Muscle of arm (tissue), 12 donors: ENCODE measurements around the gene CHST12. TPM values are rescaled to one million over a fixed set of nuclear protein-coding genes. Genes with fewer than 3 reads are reported as not detected.

Experiments
- DNase-seq: peaks from one replicate; pipeline ENCODE4 v3.0.0-alpha.2; 2013
- polyA plus RNA-seq, 12 donors: library from polyadenylated mRNA; unstranded; fragments of 120-200 nt; gene quantifications; one replicate each; pipeline ENCODE4 v1.2.1, GENCODE V29; 2013; ENCODE audit not compliant: insufficient read length in 12 of 12

Gene CHST12
- polyA plus RNA-seq, 12 donors: 6.6 to 15.7 (median 7.8) TPM; not detected in 2

DNA sequence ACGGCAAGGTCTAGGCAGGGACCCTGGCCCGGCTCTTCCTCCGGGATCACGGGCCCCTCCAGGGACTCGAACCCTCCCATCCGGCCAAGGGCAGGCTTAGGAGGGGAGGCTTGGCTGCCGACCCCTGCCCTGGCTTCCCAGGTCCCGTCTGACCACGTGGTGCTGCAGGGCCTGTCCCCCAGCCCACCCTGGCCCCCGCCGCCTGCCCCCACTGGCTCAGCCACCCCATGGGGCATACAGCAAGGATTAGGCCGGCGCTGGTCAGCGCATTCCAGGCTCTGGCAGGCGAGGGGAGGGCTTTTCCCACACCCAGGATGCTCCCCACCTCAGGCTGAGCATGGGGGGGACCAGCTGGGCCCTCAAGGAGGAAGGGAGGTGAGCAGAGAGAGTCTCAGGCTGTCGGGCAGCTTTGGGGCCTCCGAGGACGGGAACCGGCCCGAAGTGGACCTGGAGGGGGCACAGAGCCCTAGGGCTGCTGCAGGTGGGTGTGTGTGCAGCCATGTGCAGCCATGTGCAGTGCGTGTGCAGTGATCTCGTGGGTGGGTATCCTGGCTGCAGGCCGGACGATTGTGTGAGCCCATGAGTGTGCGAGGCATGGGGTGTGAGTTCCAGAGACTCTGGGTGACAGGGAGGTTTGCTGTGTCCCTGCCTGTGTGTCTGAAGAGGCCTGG lies 73.5 kb downstream of the CHST12 start:
- no peak for DNase-seq

DNA sequence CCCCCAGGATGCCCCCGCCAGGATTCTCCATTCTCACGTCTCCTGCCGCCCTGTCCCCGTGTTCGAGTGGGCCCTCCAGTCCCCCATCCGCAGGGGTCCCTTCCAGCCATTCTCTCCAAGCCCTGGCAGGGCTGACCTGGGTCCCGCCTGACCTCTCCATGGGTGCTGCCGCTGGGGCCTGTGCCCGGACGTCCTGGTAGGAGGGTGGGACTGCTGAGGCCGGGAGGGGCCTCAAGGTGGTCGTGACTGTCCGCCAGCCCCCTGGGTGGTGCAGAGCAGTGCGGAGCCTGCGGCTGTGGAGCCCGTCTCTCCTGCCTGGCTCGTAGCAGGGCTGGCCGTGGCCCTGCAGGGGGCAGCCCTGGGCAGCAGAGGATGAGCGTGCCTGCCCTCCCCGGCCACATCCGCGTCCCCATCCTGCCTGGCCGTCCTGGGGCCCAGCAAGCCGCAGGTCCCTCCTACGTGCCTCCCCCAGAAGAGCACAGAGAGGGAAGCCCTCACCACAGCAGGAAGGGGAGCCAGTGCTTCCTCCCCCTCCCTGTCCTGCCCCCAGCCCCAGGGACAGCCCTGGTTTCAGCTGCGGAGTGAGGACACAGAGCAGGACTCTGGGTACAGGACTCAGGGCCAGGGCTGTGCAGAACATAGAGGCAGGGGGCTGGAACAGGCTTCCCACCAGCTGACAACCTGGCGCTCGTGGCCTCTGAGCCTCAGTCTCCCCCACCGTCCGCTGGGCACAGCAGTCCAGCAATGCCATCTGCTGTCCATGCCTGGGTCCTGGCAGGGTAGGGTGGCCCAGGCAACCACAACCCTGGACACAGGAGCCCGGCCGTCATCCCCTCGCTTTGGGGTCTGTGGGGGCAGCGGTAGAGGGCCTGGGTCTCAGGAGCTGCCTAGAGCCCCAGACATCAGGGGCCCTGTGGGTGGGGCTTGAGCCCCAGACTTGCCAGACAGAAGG lies 74.3 kb downstream of the CHST12 start:
- no peak for DNase-seq

DNA sequence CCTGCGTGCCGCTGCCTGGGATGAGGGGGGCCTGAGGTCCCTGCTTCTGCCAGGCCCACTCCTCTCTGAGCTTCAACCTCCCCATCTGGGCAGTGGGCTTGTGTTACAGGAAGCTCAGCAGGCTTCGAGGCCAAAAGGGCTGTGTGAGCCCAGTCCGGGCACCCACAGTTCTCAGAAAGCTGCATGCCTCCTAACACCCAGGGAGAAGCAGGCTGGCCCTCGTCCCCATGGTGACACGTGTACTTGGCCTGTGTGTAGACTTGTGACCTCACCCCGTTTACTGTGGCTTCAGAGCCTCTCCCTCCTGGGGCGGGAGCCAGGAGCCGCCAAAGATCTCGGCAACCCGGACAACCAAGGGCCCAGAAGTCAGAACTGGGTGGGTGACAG lies 75.0 kb downstream of the CHST12 start:
- no peak for DNase-seq

DNA sequence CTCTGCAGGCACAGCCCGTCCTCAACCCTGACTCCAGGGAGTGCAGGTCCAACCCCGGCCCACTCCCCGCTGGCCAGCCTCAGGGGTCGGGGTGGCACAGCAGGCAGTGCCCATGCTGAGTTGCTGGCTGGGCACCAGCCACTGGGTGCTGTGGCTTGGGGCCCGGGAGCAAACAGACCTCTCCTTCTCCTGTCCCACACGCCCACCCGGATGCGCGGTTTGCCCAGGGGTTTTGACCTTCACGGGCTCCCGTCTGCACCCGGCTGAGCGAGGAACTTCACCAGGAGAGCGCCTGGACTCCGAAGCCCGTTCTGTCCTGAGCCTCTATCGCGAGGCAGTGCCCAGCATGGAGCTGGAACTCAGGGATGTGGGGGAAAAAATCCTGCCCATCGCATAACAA lies 75.4 kb downstream of the CHST12 start:
- no peak for DNase-seq

DNA sequence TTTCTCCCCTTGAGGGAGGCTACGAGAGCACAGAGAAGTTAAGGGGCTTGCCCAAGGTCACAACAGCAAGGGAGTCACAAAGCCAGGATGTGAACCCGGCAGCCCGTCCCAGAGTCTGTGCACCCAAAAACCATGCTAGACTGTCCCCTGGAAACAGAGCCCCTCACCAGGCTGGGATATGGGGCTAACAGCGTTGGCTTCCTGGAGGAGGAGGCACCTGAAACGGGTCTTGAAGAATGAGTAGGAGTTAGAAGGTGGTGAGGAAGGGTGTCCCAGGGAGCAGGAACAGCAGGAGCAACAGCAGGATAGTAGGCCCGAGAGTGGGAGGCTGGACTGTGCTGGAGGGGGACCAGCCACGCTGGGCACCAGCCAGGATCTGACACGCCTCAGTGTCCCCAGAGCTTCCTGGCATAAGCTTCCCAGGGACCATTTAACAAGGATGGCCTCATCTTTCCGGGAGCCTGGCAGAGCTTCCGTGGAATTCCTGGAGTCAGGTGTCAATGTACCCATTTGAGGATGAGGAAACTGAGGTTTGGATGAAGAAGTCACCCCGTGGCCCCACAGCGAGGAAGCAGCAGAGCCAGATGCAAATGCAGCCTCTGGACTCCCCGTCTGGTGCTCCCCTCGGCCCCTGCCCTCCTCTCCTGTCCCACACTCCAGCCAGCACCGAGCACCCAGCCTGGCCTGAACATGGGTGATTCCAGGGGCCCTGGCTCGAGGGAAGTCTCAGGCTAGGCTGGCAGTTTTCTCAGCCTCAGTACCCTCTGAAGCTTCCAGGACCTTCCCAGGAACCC lies 76.1 kb downstream of the CHST12 start:
- no peak for DNase-seq

DNA sequence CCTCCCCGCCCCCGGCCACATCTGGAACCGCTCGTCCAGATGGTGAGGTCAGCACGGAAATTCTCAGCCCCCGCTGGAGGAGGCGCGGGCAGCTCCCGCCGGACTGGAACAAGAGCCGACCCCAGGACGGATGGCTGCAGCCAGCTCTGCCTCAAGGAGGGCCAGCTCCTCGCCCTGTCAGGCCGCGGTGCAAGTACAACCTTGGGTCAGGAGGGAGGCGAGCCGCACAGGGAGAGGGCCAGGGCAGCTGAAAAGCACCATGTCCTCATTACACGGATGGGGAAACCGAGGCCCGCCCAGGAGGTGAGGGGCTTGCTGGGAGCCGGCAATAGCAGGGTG lies 76.6 kb downstream of the CHST12 start:
- peak; percentile 68 for DNase-seq

DNA sequence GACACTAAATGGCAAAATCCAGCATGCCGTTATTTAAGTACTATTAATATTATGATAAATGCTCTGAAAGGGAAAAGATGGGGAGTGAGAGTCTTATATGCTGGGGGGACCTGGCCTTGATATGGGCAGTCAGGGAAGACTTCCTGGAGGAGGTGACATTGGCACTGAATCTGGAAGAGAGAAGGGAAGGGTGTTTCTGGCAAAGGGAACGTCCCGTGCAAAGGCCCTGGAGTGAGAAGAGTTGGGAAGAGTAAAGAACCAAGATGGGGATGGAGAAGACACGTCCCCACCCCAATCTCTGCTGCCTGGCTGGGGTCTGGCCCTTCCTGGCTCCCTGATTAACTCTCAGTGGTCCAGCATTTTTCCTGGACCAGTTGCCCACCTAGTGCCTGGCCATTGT lies 77.8 kb downstream of the CHST12 start:
- DNase-seq: no peak

DNA sequence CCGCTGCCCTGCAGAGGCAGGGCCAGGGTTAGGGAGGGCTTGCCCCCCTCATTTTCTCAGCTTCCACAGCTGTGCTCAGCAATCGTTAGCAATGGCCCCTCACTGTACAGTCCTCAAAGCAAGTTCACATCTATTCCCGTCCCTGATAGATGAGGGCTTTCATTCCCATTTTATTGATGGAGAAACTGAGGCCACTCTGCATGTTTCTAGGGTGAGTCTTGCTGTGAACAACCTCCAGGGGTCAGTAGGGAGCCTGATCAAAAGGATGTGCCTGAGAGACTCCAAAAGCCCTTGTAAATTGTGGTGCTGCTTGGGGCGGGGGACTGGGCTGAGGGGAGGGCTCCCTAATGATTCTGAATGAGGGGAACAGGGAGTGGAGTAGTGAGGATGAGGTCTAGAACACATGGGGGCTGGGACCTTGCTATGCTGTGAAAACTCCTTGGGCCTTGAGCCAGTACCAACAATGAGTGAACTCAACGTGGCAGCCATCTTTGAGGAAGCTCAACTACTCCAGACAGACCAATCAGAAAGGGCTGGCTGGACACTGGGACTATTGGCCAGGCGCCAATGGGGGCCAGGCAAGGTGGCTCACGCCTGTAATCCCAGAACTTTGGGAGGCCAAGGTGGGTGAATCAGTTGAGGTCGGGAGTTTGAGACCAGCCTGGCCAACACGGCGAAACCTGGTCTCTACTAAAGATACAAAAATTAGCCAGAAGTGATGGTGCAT lies 79.5 kb downstream of the CHST12 start:
- DNase-seq: no peak

DNA sequence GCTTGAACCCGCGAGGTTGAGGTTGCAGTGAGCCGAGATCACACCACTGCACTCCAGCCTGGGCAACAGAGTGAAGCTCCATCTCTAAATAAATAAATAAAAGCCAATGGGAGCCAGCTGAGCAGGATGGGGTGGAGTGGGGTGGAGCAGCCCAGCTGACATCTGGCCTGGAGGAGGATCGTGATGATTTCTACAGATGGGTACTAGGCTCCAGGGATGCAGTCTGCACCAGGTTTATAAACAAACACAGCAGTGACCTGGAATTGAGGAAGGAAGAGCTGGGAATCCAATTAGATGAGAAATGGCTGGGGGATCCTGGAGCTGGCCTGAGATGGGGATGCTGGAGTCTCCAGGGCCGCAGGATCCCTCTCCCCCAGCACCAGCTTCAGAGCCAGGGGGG lies 80.1 kb downstream of the CHST12 start:
- peak; percentile 59 for DNase-seq

DNA sequence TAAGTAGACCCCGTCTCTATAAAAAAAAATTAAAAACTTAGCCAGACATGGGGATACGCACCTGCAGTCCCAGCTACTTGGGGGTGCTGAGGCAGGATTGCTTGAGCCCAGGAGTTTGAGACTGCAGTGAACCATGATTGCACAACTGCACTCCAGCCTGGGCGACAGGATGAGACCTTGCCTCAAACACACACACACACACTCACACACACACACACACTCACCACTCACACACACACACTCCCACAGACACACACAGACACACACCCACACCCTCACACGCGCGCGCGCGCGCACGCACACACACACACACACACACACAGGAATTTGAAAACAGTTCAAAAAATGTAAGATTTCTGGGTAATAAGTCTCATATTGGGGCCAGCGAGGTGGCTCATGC lies 81.5 kb downstream of the CHST12 start:
- DNase-seq: no peak

DNA sequence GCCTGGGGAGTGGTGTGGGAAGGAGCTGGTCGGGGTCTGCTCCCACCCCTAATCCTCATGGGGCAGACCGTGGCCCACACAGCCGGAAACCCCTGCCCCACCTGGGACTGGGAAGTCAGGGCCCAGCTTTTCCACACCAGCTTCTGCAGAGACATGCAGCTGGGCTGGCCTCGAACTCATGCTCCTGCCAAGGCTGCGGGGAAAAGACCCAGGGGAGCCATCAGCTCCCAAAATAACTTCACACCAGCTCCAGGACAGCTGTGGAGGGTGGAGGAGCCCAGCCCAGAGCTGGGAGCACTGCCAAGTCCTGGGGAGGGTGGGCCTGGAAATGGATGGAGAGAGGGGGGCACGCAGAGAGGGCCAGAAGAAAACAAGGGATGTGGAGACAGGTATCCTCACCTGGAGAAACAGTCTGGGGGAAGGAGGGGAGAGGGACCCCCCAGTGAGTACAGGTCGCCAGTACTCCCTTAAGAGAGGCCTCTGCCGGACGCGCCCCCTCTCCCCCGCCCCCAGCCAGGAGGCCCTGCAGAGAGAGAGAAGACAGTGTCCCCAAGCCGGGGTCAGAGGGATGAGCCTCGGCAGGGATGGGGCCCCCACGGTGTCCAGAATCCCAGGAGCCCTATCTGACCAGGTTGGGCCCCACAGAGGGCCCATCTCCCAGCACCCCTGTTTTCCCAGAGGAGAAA lies 84.3 kb downstream of the CHST12 start:
- DNase-seq: peak; percentile 90

DNA sequence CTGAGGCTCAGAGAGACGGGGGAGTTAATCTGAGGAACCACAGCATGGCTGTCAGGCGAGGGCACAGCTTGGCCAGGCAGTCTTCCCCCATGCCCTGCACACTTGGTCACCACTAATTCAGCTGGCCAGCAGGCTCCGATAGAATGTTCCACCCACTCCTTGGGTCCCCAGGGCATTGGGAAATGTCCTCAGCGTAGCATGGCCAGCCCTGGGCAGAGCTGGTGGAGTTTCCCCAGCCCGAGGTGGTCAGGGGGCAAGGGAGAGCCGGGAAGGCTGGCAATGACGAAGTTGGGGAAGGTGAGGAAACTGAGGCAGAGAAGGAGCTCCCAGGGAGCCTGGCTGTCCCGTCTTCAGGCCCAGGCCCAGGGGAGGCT lies 84.8 kb downstream of the CHST12 start:
- DNase-seq: no peak

DNA sequence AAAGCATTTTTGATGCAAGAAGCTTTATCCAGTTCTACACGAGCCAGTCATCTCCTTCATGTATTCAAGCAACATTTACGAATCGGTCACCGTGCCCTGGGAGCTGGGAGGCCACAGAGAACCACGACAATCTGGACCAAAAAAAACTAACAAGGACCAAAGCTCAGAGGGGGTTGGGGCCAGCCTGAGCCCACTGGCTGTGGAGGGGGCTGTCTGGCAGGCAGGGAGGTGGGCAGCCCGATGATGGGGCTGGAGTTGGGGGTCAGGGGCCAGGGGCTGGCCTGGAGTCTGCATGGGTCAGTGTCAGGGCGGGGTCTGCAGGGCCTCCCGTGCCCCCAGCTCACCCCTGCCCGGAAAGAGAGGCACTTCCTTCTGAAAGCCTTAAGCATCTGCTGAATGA lies 85.3 kb downstream of the CHST12 start:
- no peak for DNase-seq

DNA sequence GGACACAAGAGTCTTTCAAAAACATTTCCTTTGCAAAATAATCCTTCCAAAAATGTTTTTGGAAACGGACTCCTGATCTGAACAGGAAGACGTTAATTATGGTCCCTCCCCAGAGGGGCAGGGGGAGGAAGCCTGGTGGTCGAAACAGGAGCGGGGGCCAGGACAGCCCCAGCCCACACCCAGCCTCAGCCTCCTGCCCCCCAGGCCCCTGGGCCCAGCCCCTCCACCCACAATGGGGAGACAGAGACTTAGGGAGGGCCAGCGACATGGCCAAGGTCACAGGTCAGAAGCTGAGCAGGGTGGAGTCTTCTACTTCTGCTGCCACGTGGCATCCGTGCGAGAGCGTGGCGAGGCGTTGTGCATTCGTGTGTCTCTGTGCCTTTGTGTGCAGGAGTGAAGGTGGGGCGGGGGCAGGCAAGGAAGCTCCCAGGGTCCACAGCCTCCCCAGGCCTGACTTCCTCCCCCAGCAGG lies 86.8 kb downstream of the CHST12 start:
- no peak for DNase-seq

DNA sequence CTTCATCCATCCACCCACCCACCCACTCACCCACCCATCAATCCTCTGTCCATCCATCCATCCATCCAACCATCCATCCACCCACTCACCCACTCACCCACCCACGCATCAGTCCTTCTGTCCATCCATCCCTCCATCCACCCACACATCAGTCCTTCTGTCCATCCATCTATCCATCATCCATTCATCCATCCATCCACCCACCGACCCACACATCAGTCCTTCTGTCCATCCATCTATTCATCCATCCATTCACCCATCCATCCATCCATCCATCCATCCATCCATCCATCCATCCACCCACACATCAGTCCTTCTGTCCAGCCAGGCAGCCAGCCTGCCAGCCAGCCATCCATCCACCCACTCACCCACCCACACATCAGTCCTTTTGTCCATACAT lies 88.6 kb downstream of the CHST12 start:
- DNase-seq: no peak

DNA sequence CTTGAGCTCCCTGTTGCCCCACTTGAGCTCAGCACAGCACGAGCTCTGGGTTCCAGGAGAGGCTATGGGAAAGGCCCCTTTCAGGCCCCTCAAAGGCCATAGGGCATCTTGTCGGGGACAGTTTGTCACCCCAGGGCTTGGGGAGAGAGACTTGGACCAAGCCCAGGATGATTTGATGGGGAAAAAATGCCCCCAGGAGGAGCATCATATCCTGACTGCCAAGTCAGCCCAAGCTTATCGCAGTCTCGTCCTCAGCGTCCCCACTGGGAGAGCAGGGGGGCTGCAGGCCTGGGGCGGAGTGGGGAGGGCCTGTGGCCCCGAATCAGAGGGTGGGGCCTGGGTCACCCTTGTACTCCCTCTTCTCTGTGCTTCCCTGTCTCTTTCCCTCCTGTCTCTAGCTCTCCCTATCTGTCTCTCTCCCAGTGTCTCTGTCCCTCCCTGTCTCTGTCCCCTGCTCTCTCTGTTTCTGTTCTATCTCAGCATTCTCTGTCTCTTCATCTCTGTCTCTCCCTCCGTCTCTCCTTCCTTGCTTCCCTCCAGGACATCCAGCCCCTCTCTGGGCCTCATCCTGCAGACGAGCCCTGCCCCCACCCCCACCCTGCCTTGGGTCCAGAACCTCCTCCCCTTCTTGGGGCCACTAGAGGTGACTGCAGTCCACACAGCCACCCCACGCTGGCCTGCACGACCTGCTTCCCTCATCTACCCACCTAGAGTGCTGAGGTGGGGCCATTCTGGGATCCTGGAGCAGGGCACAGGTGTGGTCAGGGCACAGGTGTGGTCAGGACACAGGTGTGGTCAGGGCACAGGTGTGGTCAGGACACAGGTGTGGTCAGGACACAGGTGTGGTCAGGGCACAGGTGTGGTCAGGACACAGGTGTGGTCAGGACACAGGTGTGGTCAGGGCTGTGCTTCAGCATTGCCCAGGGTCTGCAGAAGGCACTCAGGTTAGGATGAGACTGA lies 90.1 kb downstream of the CHST12 start:
- no peak for DNase-seq

DNA sequence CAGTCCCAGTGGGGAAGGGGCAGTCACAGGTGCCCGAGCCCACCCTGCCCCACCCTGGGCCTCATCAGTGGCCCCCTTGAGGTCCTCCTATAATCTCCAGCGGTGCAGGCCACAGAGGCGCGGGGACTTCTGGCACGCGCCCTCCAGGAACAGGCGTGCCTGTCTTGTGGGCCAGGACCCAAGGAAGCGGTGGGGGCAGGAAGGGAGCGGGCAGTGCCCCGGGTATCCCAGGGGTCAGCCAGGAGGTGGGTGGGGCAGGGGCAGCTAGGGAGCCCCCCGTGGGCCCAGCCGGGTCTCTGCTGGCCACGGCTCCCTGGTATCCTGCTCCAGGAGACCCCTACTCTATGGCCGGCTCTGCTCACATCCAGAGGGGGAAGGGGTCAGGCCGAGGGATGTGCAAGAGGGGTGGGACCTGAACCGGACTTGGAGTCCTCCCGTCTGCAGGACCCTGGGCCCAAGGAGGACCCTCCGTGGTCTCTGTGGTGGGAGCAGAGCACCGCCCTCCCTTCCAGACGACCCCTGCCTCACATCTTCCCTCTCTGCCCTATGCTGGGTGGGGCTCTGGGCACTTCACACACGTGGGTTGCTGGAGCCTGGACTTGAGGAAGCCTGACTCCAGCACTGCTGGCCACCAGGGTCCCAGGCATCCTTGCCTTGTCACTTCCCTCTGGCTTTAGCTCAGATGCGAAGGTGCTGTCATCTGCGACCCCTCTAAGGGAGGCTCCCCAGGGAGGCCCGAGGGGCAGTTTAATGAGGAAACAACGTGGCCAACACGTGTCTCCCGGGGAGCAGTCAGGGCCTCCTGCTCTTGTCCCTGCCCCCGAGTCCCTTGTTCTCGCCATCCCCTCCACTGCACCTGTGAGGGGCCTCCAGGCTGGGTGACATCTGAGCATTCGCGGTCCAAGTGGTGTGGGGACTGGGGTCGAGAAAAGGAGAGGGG lies 91.0 kb downstream of the CHST12 start:
- DNase-seq: no peak

DNA sequence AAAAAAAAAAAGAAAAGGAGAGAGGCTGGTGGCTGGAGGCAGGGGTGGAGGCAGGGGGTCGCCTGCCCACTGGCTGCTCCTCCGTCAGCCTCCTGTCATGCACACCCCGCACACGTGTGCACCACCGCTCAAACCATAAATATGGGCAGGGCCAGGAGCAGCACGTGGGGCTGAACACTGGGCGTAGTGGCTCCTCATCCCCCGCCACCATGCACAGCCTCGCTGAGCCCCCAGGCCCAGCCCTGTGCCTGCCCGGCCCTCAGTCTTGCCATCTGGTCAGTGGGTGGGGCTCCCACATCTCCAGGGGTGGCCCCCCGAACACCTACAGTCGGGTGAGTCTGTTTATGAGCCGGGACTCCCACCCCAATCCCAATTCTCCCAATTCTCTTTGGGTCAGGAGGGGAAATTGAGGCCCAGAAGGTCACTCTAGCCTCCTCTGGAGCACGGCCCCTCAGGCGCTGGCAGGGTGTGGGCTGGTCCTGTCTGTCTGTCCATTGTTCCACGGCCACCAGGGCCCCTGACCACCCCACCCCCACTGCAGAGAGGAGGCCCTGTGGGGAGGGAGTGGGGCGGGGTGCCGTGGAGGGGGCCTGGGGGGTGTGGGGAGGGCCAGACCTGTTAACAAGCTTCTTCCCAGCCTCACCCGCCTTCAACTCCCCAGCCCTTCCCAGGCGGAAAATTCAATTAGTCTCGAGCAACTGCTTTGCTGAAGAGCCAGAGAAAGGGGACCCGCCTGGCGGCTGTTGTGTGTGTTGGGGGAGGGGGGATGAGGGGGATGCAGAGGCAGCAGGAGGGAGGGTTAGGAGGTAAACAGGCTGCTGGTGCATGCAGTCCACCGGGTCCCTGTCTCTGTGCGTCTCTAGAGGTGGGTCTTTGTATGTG lies 92.2 kb downstream of the CHST12 start:
- no peak for DNase-seq
